C4-2B (cell line): ENCODE data around the gene AFAP1L2.

ENCODE experiments used
- CTCF ChIP-seq: fragments of 450-650 bp; conservative IDR thresholded peaks from 2 replicates; pipeline ENCODE4 v1.5.1; 2017; ENCODE audit warnings: mild to moderate bottlenecking
- ZFX ChIP-seq: fragments of 450-650 bp; IDR thresholded peaks from 2 replicates; pipeline ENCODE4 v1.6.1; 2017

- TF ChIP-seq CTCF = no peak
- no peak for TF ChIP-seq ZFX
These were observed 84.7 kb downstream of the AFAP1L2 start for GRCh38 chr10:114319406-114320248.
